SH-SY5Y (cell line): Measurements from ENCODE around the gene ISY1.

Experiments
- GATA2 ChIP-seq: IDR thresholded peaks from 2 replicates; pipeline ENCODE4 v1.6.1; 2011; ENCODE audit warnings: mild to moderate bottlenecking, low read depth, low read length
- GATA3 ChIP-seq: IDR thresholded peaks from 2 replicates; pipeline ENCODE4 v1.6.1; 2011; ENCODE audit warnings: low read depth, mild to moderate bottlenecking, low read length, moderate library complexity

- TF ChIP-seq GATA3, result no peak
- TF ChIP-seq GATA2, result no peak
Measured at GRCh38 chr3:129081503-129081902, 79.4 kb downstream of the ISY1 start.
